ENCODE results near the gene RAMACL.
"Not testable (repeated sequence)": the region's sequence is repeated elsewhere in the genome, so short reads cannot be mapped to it uniquely, and the experiment has no call there.

Gene RAMACL

DNA sequence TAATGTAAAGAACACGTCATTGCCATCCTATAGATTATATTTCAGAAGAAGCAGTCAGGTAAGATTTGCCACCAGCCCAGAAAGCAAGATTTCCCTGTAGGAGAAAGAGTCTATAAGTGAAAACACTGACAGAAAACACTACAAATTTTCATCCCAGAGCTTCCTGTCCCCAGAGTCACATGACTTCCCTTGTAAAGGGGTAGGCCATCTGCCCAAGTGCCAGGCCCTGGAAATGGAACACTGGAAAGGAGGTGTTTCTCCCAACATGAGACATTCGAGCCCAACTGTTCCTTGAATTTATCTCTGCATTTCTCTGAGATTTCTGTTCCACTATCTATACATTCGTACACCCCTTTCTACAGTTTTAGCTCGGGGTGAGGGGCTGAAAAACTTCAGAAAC is 46.9 kb downstream of the RAMACL start:
- no peak for TF ChIP-seq ZNF248 (tag by site-specific recombination; IDR thresholded peaks at IDR 0.05)
- TF ChIP-seq, protein P1, sequence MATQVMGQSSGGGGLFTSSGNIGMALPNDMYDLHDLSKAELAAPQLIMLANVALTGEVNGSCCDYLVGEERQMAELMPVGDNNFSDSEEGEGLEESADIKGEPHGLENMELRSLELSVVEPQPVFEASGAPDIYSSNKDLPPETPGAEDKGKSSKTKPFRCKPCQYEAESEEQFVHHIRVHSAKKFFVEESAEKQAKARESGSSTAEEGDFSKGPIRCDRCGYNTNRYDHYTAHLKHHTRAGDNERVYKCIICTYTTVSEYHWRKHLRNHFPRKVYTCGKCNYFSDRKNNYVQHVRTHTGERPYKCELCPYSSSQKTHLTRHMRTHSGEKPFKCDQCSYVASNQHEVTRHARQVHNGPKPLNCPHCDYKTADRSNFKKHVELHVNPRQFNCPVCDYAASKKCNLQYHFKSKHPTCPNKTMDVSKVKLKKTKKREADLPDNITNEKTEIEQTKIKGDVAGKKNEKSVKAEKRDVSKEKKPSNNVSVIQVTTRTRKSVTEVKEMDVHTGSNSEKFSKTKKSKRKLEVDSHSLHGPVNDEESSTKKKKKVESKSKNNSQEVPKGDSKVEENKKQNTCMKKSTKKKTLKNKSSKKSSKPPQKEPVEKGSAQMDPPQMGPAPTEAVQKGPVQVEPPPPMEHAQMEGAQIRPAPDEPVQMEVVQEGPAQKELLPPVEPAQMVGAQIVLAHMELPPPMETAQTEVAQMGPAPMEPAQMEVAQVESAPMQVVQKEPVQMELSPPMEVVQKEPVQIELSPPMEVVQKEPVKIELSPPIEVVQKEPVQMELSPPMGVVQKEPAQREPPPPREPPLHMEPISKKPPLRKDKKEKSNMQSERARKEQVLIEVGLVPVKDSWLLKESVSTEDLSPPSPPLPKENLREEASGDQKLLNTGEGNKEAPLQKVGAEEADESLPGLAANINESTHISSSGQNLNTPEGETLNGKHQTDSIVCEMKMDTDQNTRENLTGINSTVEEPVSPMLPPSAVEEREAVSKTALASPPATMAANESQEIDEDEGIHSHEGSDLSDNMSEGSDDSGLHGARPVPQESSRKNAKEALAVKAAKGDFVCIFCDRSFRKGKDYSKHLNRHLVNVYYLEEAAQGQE (tag by site-specific recombination; IDR thresholded peaks at IDR 0.05), result no peak
- no peak for TF ChIP-seq ZNF423 (tag by site-specific recombination; IDR thresholded peaks at IDR 0.05)
- no peak for TF ChIP-seq ZSCAN23 (tag by site-specific recombination; IDR thresholded peaks at IDR 0.05)
- TF ChIP-seq, protein P2, sequence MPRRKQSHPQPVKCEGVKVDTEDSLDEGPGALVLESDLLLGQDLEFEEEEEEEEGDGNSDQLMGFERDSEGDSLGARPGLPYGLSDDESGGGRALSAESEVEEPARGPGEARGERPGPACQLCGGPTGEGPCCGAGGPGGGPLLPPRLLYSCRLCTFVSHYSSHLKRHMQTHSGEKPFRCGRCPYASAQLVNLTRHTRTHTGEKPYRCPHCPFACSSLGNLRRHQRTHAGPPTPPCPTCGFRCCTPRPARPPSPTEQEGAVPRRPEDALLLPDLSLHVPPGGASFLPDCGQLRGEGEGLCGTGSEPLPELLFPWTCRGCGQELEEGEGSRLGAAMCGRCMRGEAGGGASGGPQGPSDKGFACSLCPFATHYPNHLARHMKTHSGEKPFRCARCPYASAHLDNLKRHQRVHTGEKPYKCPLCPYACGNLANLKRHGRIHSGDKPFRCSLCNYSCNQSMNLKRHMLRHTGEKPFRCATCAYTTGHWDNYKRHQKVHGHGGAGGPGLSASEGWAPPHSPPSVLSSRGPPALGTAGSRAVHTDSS (tag by site-specific recombination; IDR thresholded peaks at IDR 0.05), result no peak
- no peak for TF ChIP-seq ZNF19 (tag by site-specific recombination; IDR thresholded peaks at IDR 0.05; ENCODE audit: low read depth)
- TF ChIP-seq, protein P3, sequence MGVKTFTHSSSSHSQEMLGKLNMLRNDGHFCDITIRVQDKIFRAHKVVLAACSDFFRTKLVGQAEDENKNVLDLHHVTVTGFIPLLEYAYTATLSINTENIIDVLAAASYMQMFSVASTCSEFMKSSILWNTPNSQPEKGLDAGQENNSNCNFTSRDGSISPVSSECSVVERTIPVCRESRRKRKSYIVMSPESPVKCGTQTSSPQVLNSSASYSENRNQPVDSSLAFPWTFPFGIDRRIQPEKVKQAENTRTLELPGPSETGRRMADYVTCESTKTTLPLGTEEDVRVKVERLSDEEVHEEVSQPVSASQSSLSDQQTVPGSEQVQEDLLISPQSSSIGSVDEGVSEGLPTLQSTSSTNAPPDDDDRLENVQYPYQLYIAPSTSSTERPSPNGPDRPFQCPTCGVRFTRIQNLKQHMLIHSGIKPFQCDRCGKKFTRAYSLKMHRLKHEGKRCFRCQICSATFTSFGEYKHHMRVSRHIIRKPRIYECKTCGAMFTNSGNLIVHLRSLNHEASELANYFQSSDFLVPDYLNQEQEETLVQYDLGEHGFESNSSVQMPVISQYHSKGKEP (tag by site-specific recombination; IDR thresholded peaks at IDR 0.05), result no peak
- no peak for TF ChIP-seq ZNF175 (tag by site-specific recombination; IDR thresholded peaks at IDR 0.05)
- TF ChIP-seq, protein P4, sequence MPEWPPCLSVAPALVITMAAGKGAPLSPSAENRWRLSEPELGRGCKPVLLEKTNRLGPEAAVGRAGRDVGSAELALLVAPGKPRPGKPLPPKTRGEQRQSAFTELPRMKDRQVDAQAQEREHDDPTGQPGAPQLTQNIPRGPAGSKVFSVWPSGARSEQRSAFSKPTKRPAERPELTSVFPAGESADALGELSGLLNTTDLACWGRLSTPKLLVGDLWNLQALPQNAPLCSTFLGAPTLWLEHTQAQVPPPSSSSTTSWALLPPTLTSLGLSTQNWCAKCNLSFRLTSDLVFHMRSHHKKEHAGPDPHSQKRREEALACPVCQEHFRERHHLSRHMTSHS (tag by site-specific recombination; IDR thresholded peaks at IDR 0.05), result no peak
- no peak for TF ChIP-seq BCL11B (tag by site-specific recombination; IDR thresholded peaks at IDR 0.05; ENCODE audit: low read depth)
- TF ChIP-seq, protein P5, sequence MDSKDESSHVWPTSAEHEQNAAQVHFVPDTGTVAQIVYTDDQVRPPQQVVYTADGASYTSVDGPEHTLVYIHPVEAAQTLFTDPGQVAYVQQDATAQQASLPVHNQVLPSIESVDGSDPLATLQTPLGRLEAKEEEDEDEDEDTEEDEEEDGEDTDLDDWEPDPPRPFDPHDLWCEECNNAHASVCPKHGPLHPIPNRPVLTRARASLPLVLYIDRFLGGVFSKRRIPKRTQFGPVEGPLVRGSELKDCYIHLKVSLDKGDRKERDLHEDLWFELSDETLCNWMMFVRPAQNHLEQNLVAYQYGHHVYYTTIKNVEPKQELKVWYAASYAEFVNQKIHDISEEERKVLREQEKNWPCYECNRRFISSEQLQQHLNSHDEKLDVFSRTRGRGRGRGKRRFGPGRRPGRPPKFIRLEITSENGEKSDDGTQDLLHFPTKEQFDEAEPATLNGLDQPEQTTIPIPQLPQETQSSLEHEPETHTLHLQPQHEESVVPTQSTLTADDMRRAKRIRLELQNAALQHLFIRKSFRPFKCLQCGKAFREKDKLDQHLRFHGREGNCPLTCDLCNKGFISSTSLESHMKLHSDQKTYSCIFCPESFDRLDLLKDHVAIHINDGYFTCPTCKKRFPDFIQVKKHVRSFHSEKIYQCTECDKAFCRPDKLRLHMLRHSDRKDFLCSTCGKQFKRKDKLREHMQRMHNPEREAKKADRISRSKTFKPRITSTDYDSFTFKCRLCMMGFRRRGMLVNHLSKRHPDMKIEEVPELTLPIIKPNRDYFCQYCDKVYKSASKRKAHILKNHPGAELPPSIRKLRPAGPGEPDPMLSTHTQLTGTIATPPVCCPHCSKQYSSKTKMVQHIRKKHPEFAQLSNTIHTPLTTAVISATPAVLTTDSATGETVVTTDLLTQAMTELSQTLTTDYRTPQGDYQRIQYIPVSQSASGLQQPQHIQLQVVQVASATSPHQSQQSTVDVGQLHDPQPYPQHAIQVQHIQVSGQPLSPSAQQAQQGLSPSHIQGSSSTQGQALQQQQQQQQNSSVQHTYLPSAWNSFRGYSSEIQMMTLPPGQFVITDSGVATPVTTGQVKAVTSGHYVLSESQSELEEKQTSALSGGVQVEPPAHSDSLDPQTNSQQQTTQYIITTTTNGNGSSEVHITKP (tag by site-specific recombination; IDR thresholded peaks at IDR 0.05), result no peak
- TF ChIP-seq, protein P6, sequence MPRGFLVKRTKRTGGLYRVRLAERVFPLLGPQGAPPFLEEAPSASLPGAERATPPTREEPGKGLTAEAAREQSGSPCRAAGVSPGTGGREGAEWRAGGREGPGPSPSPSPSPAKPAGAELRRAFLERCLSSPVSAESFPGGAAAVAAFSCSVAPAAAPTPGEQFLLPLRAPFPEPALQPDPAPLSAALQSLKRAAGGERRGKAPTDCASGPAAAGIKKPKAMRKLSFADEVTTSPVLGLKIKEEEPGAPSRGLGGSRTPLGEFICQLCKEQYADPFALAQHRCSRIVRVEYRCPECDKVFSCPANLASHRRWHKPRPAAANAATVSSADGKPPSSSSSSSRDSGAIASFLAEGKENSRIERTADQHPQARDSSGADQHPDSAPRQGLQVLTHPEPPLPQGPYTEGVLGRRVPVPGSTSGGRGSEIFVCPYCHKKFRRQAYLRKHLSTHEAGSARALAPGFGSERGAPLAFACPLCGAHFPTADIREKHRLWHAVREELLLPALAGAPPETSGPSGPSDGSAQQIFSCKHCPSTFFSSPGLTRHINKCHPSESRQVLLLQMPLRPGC (tag by site-specific recombination; IDR thresholded peaks at IDR 0.05), result no peak
- TF ChIP-seq MZF1 (tag by site-specific recombination; IDR thresholded peaks at IDR 0.05; ENCODE audit: borderline replicate concordance), result no peak
- POLR2A ChIA-PET, result no interaction called here
- CTCF ChIA-PET, result no interaction called here
- Histone ChIP-seq H3K4me1 (ENCODE audit: control insufficient read depth, insufficient read depth, low read length) (no peaks in the 10 kb centered on the region), H3K27ac (ENCODE audit: extremely low read depth, low read depth, low read length) (no peak overlapping the region), H3K9me3 (ENCODE audit: control insufficient read depth, insufficient read depth, low read depth, low read length) (no peaks in the 10 kb centered on the region), H3K36me3 (ENCODE audit: control insufficient read depth in 2 of 2, insufficient read depth in 1 of 2, low read length in 2 of 2) (no peaks in the 10 kb centered on the region), H3K4me3 (ENCODE audit: low read depth, low read length) (no peak overlapping the region)

DNA sequence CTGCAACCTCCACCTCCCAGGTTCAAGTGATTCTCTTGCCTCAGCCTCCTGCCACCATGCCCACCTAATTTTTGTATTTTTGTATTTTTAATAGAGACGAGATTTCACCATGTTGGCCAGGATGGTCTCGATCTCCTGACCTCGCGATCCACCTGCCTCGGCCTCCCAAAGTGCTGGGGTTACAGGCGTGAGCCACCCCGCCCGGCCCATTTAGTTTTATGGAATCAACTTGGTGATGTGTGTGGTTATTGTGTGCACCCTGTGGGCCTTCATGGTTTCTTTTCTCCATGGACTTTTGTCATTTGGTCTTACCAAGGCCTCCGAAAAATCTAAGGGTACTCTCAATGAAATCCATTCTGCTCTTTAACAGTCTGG is 47.5 kb downstream of the RAMACL start:
- H3K9me3 ChIP-seq (ENCODE audit: control insufficient read depth, insufficient read depth, low read depth, low read length); CTCF ChIA-PET; H3K36me3 ChIP-seq (ENCODE audit: control insufficient read depth in 2 of 2, insufficient read depth in 1 of 2, low read length in 2 of 2); H3K4me3 ChIP-seq (ENCODE audit: low read depth, low read length); POLR2A ChIA-PET; H3K27ac ChIP-seq (ENCODE audit: extremely low read depth, low read depth, low read length); H3K4me1 ChIP-seq (ENCODE audit: control insufficient read depth, insufficient read depth, low read length): not testable (repeated sequence)
